HG03196 (cell line): ENCODE measurements around the gene ZNF516.

Experiments used
- ATAC-seq: cut with Tn5 transposase; IDR thresholded peaks from one replicate; pipeline ENCODE4 v1.9.1; 2021; ENCODE audit not compliant: unreplicated experiment

The ZNF516 gene

GRCh38 chr18:76457475-76457874 is 37.6 kb downstream of the ZNF516 start:
- ATAC-seq, result no peak

GRCh38 chr18:76456823-76457222 is 38.2 kb downstream of the ZNF516 start:
- no peak for ATAC-seq

DNA sequence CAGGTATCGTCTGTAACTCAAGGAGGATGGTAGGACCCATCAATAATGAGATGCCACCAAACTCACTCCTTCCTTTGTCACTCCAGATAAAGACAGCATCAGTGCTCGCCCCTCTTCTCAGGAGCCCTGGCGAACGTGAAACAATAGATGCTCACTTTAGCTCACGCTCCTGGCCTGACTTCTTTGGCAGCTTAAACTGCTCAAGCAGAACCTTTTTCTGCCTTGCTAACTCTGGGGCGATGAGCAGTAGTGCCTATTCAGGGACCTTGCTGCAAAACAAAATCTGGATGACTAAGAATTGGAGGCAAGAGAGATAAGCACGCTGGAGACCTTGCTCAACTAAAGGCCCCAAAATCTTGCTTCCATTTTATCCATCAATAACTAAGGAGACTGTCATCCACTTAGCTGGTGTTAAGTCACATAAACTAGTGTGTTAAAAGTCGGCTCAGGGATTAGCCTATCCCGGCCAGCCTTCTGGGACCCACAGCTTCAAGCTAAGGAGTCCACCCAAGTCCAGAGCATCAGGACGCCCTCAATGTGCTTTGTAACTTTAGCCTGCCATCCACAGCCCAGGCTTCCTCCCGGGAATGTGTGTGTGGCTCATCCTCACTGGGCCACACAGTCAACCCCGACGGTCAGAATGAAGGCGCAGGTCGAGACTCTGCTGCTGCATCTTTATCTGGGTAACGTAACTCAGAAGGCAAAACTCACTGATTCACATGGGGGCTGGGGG is 38.9 kb downstream of the ZNF516 start:
- ATAC-seq, result no peak

- ATAC-seq, result no peak
Measured at GRCh38 chr18:76455003-76455676, 39.9 kb downstream of the ZNF516 start.

DNA sequence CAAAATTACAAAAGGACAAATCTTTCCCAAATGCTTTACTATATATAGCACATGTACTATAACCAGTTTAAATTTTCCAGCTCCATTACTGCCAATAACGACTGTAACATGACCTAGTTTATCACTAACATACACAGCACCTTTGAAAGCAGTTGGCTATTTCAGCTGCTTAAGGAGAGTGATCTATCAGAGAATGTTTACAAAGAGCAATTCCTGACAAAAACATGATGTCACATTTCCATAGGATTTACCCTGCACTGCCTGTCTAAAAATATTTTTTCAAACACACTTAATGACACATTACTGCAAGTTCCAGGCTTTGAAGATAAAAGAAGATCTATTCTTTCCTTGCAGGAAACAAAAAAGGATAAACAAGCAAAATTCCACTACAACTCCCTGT is 40.6 kb downstream of the ZNF516 start:
- ATAC-seq, result no peak

DNA sequence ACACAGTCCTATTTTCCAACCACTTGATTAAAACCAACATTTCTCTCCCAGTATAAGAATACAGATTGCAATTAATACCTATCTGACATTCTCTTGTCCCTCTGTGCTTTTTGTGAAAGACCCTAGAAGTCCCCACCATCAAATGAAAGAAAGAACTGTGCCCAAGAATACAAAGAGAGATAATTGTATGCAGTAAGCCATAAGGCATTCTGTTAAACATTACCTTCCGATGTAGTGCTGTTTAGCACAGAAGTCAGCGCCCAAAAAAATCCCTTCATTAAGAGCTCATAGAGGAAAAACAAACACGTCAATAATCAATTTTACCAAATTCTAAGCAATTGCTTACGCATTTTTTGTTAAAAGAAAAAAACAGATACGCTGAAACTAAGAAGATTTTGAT is 41.1 kb downstream of the ZNF516 start:
- no peak for ATAC-seq

GRCh38 chr18:76453057-76453561 is 41.9 kb downstream of the ZNF516 start:
- ATAC-seq, result no peak

GRCh38 chr18:76452357-76452756 is 42.7 kb downstream of the ZNF516 start:
- no peak for ATAC-seq

- ATAC-seq, result peak; percentile 33
Measured at GRCh38 chr18:76451396-76452331, 43.4 kb downstream of the ZNF516 start.

DNA sequence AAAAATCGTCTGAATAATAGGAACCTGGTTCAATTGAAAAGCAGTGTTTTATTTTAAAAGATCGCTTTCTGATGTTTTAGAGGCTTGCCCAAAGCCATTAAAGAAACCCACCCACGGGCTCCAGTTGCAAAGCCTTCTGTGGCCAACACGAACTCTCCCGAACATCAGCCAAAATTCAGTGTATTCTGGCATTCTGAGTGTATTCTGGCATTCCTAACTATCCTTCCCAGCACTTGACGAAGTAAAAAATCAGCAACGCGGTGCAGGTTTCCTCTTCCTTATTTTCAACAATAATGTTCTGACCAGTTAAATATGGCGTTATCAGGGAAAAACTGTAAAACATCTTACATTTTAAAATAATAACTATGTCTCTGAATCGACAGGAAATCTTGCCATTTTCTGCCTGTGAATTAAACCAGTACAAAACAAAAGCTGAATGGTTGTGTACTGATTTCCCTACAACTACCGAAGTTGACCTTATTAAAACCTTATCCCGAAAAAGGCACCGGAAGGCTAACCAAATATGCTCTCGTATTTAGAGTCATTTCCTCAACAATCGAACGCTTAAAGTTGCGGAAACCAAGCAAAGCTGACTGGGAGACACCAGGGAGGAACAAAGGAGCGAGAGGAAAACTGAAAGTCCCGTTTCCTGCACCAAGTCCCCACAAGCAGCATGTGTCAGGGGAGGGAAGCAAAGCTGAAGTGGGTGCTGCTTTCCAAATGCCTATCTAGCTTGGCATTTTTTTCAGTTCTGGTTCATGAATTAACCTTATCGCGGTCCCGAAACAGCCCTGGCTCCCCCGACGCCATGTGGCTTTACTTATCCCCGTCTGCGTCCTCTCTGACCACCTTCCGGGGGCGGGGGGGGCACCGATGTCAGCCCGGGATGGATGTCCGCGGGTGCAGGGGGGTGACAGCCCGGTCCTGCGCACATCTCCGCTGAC is 44.3 kb downstream of the ZNF516 start:
- ATAC-seq, result peak; percentile 48

GRCh38 chr18:76449111-76449453 is 46.0 kb downstream of the ZNF516 start:
- no peak for ATAC-seq

- no peak for ATAC-seq
Measured at GRCh38 chr18:76448256-76449110, 46.6 kb downstream of the ZNF516 start.

DNA sequence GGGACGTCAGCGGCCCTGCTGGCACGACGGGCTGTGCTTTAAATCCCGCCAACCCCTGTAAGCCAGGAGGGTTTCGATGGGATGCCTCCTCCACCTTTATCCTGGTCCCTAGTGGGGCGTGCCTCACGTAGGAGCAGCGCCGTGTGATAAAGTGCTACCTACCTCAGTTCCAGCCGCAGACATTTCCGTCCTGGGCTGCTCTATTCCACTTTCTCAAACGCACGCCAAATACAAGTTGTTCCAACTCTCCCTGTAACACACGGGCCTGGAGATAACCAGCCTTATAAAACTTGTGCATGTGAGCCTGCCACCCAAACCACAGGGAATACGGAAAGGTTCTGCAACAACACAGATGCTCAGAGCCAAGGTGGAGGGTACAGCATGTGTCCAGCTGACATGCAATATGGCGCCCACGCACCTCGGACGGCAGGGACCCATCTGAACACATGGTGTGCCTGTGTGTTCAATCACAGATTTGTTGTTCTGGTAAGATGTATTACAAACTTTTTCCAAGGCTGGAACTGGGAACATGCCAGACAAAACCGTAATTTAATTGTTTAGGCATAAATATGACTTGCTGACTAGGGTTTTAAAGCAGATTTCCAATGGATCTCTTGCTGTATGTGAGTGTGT is 47.7 kb downstream of the ZNF516 start:
- ATAC-seq, result no peak

GRCh38 chr18:76446321-76447257 is 48.5 kb downstream of the ZNF516 start:
- ATAC-seq, result no peak

- ATAC-seq, result no peak
Measured at GRCh38 chr18:76445741-76446232, 49.3 kb downstream of the ZNF516 start.

GRCh38 chr18:76445275-76445674 is 49.8 kb downstream of the ZNF516 start:
- no peak for ATAC-seq

DNA sequence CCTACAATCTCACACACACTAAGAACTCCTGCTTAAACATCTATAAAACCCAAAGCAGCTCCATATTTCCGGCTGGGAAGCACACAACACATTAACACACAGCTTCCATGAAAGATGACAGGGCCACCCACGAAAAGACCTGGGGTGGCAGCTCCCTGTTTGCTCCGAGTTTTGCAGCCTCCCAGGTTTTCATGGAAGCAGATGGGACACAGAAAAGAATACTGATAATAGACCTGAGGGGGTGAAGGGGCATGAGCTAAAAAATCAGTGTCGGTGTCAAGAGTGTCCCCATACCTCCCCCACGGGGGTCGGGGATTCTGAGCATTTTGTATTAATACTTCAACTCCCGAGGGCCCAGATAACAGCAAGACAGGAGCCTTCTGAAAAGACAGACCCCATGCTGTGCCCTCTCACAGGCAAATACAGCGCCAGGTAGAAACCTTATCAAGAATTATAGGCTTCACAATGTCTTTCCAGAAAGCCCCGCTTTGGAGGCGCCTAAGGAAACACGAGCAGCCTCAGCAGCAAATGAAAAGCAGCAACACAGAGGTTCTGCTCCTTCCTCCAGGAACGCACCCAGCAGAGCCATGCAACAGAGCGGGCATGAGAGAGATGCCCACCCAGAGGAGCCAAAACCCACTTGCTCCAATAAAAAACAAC is 50.5 kb downstream of the ZNF516 start:
- ATAC-seq, result no peak
